H1 (cell line): ENCODE results near the gene CDCA3. TPM values are rescaled to one million over a fixed set of nuclear protein-coding genes. Genes with fewer than 3 reads are reported as not detected.
"Not testable (repeated sequence)": the region's sequence is repeated elsewhere in the genome, so short reads cannot be mapped to it uniquely, and the experiment has no call there.

Experiments used
- CTCF ChIA-PET: fragments of 300-600 bp; sonication (Branson Sonifier 250); formaldehyde crosslinking; loops from one replicate; lab custom pipeline; 2021; ENCODE audit not compliant: partially characterized antibody; lab: Charles Lee
- POLR2A ChIA-PET: fragments of 300-600 bp; sonication (Branson Sonifier 250); formaldehyde crosslinking; loops from one replicate; lab custom pipeline; 2021; ENCODE audit warnings: inconsistent platforms; ENCODE audit not compliant: partially characterized antibody; lab: Charles Lee
- DNase-seq, 2 experiments: peaks; one replicate each; pipeline versions ENCODE4 v3.0.0 to v3.0.0-alpha.2; 2010 to 2022; ENCODE audit warnings: low spot score in 2 of 2, low read depth in 1 of 2, mixed read lengths in 1 of 2
- FAIRE-seq: peaks from 2 replicates; lab custom pipeline; 2011; peaks lifted over from hg19 to GRCh38; lab: Jason Lieb, UNC
- H2AFZ ChIP-seq: 2 replicates; pipeline ENCODE4 v1.8.1; 2012; ENCODE audit warnings: low read length, inconsistent platforms
- H2AK5ac ChIP-seq: 2 replicates; pipeline ENCODE4 v1.6.1; 2013; ENCODE audit warnings: low read depth, low read length
- H2BK120ac ChIP-seq: replicated peaks from 2 replicates; pipeline ENCODE3; 2013; ENCODE audit warnings: low read depth, low read length, inconsistent platforms
- H2BK12ac ChIP-seq: 2 replicates; pipeline ENCODE4 v1.6.1; 2013; ENCODE audit warnings: low read depth, low read length
- H2BK15ac ChIP-seq: 2 replicates; pipeline ENCODE4 v1.6.1; 2013; ENCODE audit warnings: low read length
- H2BK20ac ChIP-seq: 2 replicates; pipeline ENCODE4 v1.6.1; 2013; ENCODE audit warnings: low read length
- H2BK5ac ChIP-seq: 2 replicates; pipeline ENCODE4 v1.6.1; 2013; ENCODE audit warnings: low read depth, low read length
- H3K14ac ChIP-seq: 2 replicates; pipeline ENCODE4 v1.6.1; 2013; ENCODE audit warnings: inconsistent platforms; ENCODE audit not compliant: insufficient read length
- H3K18ac ChIP-seq: 2 replicates; pipeline ENCODE4 v1.6.1; 2013; ENCODE audit warnings: low read length; ENCODE audit errors: extremely low read depth
- H3K23ac ChIP-seq: 2 replicates; pipeline ENCODE4 v1.6.1; 2013; ENCODE audit warnings: inconsistent platforms; ENCODE audit not compliant: insufficient read length
- H3K23me2 ChIP-seq: 2 replicates; pipeline ENCODE4 v1.6.1; 2013; ENCODE audit warnings: low read depth, low read length
- H3K27ac ChIP-seq: 2 replicates; pipeline ENCODE4 v1.6.1; 2011; ENCODE audit warnings: low read depth, low read length, inconsistent platforms
- H3K27me3 ChIP-seq, 4 experiments: replicated peaks in 1 of 4; 1 replicate in 1 of 4; 2 replicates in 3 of 4; pipeline versions ENCODE4 v1.6.1 to v1.8.1; 2011 to 2013; ENCODE audit warnings: low read length in 3 of 4, mild to moderate bottlenecking in 3 of 4, inconsistent platforms in 2 of 4, mixed read lengths in 2 of 4, moderate library complexity in 1 of 4; ENCODE audit not compliant: control insufficient read depth in 3 of 4, insufficient read depth in 3 of 4; ENCODE audit errors: extremely low read depth in 1 of 4
- H3K36me3 ChIP-seq, 4 experiments: 2 replicates each; pipeline versions ENCODE4 v1.6.1 to v1.8.1; 2011 to 2013; ENCODE audit warnings: mild to moderate bottlenecking in 4 of 4, low read length in 3 of 4, moderate library complexity in 2 of 4, control low read depth in 1 of 4, inconsistent platforms in 1 of 4; ENCODE audit not compliant: insufficient read depth in 4 of 4, control insufficient read depth in 2 of 4
- H3K4ac ChIP-seq: replicated peaks from 2 replicates; pipeline ENCODE3; 2013; ENCODE audit warnings: low read length, low read depth, mixed read lengths, inconsistent platforms; ENCODE audit not compliant: insufficient read length
- H3K4me1 ChIP-seq, 4 experiments: replicated peaks in 1 of 4; 1 replicate in 1 of 4; 2 replicates in 3 of 4; pipeline versions ENCODE4 v1.6.1 to v1.8.1; 2011 to 2013; ENCODE audit warnings: low read length in 3 of 4, inconsistent platforms in 2 of 4, mixed read lengths in 1 of 4; ENCODE audit not compliant: insufficient read depth in 4 of 4, control insufficient read depth in 3 of 4
- H3K4me2 ChIP-seq, 2 experiments: 2 replicates each; pipeline versions ENCODE4 v1.6.1 to v1.8.1; 2011 to 2013; ENCODE audit warnings: low read depth in 2 of 2, low read length in 2 of 2, control low read depth in 1 of 2, inconsistent platforms in 1 of 2, mild to moderate bottlenecking in 1 of 2; ENCODE audit not compliant: insufficient read depth in 1 of 2
- H3K4me3 ChIP-seq, 4 experiments: fragments of 200-600, 300-600 bp in 1 of 4; sonication (generic), shearing (Covaris generic), sonication (Bioruptor Twin) in 1 of 4; 2 replicates each; pipeline versions ENCODE4 v1.5.1 to v1.8.1; 2011 to 2016; ENCODE audit warnings: low read length in 4 of 4, low read depth in 3 of 4, control low read depth in 2 of 4, inconsistent platforms in 2 of 4, mild to moderate bottlenecking in 2 of 4, mixed read lengths in 1 of 4, moderate library complexity in 1 of 4; ENCODE audit not compliant: insufficient read depth in 2 of 4; ENCODE audit errors: extremely low read depth in 1 of 4
- H3K56ac ChIP-seq: replicated peaks from 2 replicates; pipeline ENCODE3; 2013; ENCODE audit warnings: low read depth, mild to moderate bottlenecking, mixed read lengths, low read length, inconsistent platforms; ENCODE audit not compliant: insufficient read length
- H3K79me1 ChIP-seq: 2 replicates; pipeline ENCODE4 v1.6.1; 2013; ENCODE audit warnings: low read depth, low read length, control low read depth
- H3K79me2 ChIP-seq, 2 experiments: 2 replicates each; pipeline versions ENCODE4 v1.6.1 to v1.8.1; 2012 to 2013; ENCODE audit warnings: low read length in 2 of 2, mild to moderate bottlenecking in 2 of 2, inconsistent platforms in 1 of 2; ENCODE audit not compliant: insufficient read depth in 2 of 2, control insufficient read depth in 1 of 2
- H3K9ac ChIP-seq, 4 experiments: replicated peaks in 1 of 4; 1 replicate in 1 of 4; 2 replicates in 3 of 4; pipeline versions ENCODE4 v1.6.1 to v1.8.1; 2011 to 2013; ENCODE audit warnings: low read depth in 3 of 4, low read length in 3 of 4, control low read depth in 2 of 4, mild to moderate bottlenecking in 2 of 4, moderate library complexity in 2 of 4, inconsistent platforms in 1 of 4; ENCODE audit errors: extremely low read depth in 1 of 4
- H3K9me3 ChIP-seq, 2 experiments: 2 replicates each; pipeline versions ENCODE4 v1.6.1 to v1.8.1; 2012 to 2013; ENCODE audit warnings: mild to moderate bottlenecking in 2 of 2, moderate library complexity in 2 of 2, control low read depth in 1 of 2, inconsistent platforms in 1 of 2, low read depth in 1 of 2, low read length in 1 of 2, mixed read lengths in 1 of 2; ENCODE audit not compliant: insufficient read depth in 2 of 2
- H4K20me1 ChIP-seq, 2 experiments: replicated peaks in 1 of 2; 2 replicates each; pipeline versions ENCODE3 to v1.8.1; 2011 to 2013; ENCODE audit warnings: inconsistent platforms in 2 of 2, low read length in 2 of 2, mild to moderate bottlenecking in 1 of 2; ENCODE audit not compliant: insufficient read depth in 2 of 2, control insufficient read depth in 1 of 2
- H4K5ac ChIP-seq: 2 replicates; pipeline ENCODE4 v1.6.1; 2013; ENCODE audit warnings: low read length, low read depth, mixed read lengths, inconsistent platforms; ENCODE audit not compliant: insufficient read length
- H4K8ac ChIP-seq: 2 replicates; pipeline ENCODE4 v1.8.0; 2013; ENCODE audit warnings: mild to moderate bottlenecking, moderate library complexity, low read length, inconsistent platforms; ENCODE audit not compliant: insufficient read depth; ENCODE audit errors: extremely low read depth
- H4K91ac ChIP-seq: replicated peaks from 2 replicates; pipeline ENCODE3; 2013; ENCODE audit warnings: low read length, mixed read lengths, inconsistent platforms; ENCODE audit not compliant: insufficient read length
- WGBS, 2 experiments: shearing (Covaris generic) in 1 of 2; methylation state at CpG; one replicate each; pipeline versions ENCODE4 v1.1.6 to v1.1.7; 2013 to 2015; ENCODE audit warnings: low lambda C conversion rate in 2 of 2, mixed read lengths in 2 of 2, inconsistent platforms in 1 of 2, low coverage in 1 of 2, missing lambda C conversion rate in 1 of 2; ENCODE audit not compliant: insufficient replicate concordance in 2 of 2, insufficient coverage in 1 of 2, insufficient read length in 1 of 2; ENCODE audit errors: extremely low coverage in 1 of 2, missing lambda C conversion rate in 1 of 2; 5-methylcytosine and 5-hydroxymethylcytosine counted together
- polyA plus RNA-seq, 7 experiments: library from polyadenylated mRNA; depleted of rRNA in 3 of 7; stranded (reverse) in 5 of 7; unstranded in 2 of 7; fragments of >200 nt in 5 of 7; fragments of 200-250 nt in 2 of 7; gene quantifications; 1 replicate in 5 of 7; 2 replicates in 1 of 7; 4 replicates in 1 of 7; pipeline versions ENCODE4 v1.2.1 to v1.2.3, GENCODE V29; 2011 to 2013; ENCODE audit warnings: missing spikeins in 2 of 7, mixed read lengths in 2 of 7
- total RNA-seq: library from RNA; stranded (reverse); fragmentation: NEBNext Ultra II Directional; extraction: Animal tissue kit (Norgen Biotek cat#: 25700); gene quantifications from 2 replicates; pipeline ENCODE4 v1.2.1, GENCODE V29; 2021

CDCA3 gene
- total and polyA plus RNA-seq, 2 of the 8 experiments (the other 6 are each of a cell fraction or from before 2014, with no cell fraction given) = 47.7 to 71.2 TPM

DNA sequence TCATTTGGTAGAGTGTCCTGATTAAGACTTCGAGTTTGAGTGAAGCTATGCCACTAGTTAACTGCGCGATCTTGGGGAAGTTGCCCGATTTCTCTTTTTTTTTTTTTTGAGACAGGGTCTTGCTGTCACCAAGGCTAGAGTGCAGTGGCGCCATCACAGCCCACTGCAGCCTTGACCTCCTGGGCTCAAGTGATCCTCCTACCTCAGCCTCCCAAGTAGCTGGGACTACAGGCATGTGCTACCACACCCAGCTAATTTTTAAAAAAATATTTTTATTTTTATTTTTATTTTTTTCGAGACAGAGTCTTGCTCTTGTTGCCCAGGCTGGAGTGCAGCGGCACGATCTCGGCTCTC is 22.9 kb upstream of the CDCA3 start:
- not testable (repeated sequence) for H3K56ac ChIP-seq, H2BK12ac ChIP-seq, H3K79me1 ChIP-seq, DNase-seq, H3K27me3 ChIP-seq, H3K14ac ChIP-seq, H2BK20ac ChIP-seq, H4K8ac ChIP-seq, H3K79me2 ChIP-seq, FAIRE-seq, H3K9me3 ChIP-seq, H3K23me2 ChIP-seq, H3K4ac ChIP-seq, H4K91ac ChIP-seq, H3K23ac ChIP-seq, H2AK5ac ChIP-seq
- Histone ChIP-seq H2BK5ac (peak overlapping the region; percentile 83), H3K27ac (0 out of 2 replicates have a peak overlapping the region, but pooled peaks have one; percentile 61), H3K9ac (peak overlapping the region in 3 of 4 experiments; percentile 34 to 74 (median 38); a peak in 5 of 7 replicates), H4K20me1 (peaks cover 18 to 22% of the 10 kb centered on the region in 2 experiments), H3K36me3 (peaks cover 8 to 31% (median 12%) of the 10 kb centered on the region in 4 experiments), H3K4me1 (peaks cover 2 to 27% (median 12%) of the 10 kb centered on the region in 4 experiments), H3K18ac (peak overlapping the region; percentile 98), H2AFZ (peak overlapping the region; percentile 83; the same call in 1 of the 2 replicates), H4K5ac (peak overlapping the region; percentile 75), H3K4me2 (peak overlapping the region; percentile 82 to 85), H2BK15ac (0 out of 2 replicates have a peak overlapping the region, but pooled peaks have one; percentile 6), H3K4me3 (peak overlapping the region; percentile 68 to 85 (median 76)), H2BK120ac (peak overlapping the region; percentile 83)
- CTCF ChIA-PET = interaction anchor here (0.7 to 10.4 kb wide), 8 partner anchors 9 to 90 kb away, joined by 3 to 216 read pairs (median 6); partner anchors contain the start of genes C12orf57 and RNU7-1
- POLR2A ChIA-PET = interaction anchor here (1.1 to 18.9 kb wide), 7 partner anchors 9 to 66 kb away, joined by 3 to 588 read pairs (median 264); partner anchors contain the start of genes ATN1, C12orf57, CDCA3 and ENO2
- WGBS, 2 experiments = 75% methylated on average over 9 of the region's 9 CpGs; no CpG with 5 or more reads in 1 of the 2 experiments
